CD4-positive, alpha-beta T cell treated with Interleukin-6 for 4 hours (primary cell): Measurements from ENCODE around the gene HP1BP3.
A peak's percentile ranks its signal among the peaks of the same experiment; 100 is the strongest.
"Not testable (repeated sequence)": the region's sequence is repeated elsewhere in the genome, so short reads cannot be mapped to it uniquely, and the experiment has no call there.

ENCODE experiments used
- DNase-seq: peaks from one replicate; pipeline ENCODE4 v3.0.0-alpha.2; 2020; ENCODE audit warnings: mixed read lengths

HP1BP3 gene, protein sequence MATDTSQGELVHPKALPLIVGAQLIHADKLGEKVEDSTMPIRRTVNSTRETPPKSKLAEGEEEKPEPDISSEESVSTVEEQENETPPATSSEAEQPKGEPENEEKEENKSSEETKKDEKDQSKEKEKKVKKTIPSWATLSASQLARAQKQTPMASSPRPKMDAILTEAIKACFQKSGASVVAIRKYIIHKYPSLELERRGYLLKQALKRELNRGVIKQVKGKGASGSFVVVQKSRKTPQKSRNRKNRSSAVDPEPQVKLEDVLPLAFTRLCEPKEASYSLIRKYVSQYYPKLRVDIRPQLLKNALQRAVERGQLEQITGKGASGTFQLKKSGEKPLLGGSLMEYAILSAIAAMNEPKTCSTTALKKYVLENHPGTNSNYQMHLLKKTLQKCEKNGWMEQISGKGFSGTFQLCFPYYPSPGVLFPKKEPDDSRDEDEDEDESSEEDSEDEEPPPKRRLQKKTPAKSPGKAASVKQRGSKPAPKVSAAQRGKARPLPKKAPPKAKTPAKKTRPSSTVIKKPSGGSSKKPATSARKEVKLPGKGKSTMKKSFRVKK

DNA sequence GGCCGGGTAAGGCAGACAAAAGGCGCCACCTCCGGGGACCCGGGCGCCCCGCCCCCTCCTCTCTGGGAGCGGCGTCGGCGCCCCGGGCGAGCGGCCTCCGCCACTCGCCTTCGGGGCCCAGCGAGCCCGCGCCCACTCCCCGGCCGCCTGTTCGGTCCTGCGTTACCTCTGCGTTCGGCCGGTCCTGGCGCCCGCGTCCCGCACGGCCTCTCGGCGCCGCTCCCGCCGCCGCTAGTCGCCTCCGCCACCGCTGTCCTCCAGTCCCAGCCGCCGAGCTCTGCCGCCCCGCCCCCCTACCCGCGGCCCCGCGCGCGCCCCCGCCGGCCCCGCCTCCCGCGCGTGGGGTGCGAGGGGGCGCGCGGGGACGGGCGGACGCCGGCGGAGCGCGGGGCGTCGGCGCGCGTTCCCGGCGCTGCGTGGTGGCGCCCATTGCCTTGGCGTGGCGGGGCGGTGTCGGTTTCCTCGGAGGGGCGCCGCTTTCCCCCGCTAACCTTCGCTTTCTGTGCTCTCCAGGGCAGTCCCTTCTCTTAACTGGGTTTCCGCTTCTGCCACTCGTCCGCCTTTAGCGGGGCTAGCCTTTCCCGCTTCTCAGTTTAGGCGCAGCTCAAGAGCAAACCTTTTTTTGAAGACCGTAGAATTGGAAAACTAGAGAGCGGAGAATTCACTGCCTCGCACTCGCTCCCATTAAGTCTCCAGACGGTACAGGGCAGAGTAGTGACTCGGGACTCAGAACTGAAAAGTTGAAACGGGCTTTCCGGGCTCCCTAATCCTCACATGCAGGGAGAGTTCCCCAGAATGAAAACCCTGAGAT, at the start of gene HP1BP3:
TSS of gene HP1BP3 (minus strand) at position 279 of the 811 bp plus-strand sequence. CDS start 6,867 bp downstream, outside the sequence.
- DNase-seq = peak; percentile 87

DNA sequence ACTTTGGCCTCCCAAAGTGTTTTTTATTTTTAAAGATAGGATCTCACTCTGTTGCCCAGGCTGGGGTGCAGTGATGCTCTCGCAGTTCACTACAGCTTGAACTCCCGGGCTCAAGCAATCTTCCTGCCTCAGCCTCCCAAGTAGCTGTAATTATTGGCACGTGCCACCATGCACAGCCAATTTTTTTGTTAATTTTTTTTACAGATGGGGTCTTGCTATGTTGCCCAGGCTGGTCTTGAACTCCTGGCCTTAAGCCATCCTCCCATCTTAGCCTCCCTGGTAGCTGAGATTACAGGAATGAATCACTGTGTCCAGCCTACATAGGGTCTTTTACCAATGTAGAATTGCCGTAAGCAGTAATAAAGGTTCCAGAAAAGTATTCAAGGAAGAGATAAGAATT, 49.1 kb upstream of the HP1BP3 start:
- no peak for DNase-seq

- DNase-seq = no peak
These were observed 47.7 kb upstream of the HP1BP3 start for GRCh38 chr1:20834780-20835179.

- no peak for DNase-seq
These were observed 47.1 kb upstream of the HP1BP3 start for GRCh38 chr1:20834192-20834591.

GRCh38 chr1:20830378-20830777, 43.3 kb upstream of the HP1BP3 start:
- DNase-seq = no peak

- no peak for DNase-seq
These were observed 42.8 kb upstream of the HP1BP3 start for GRCh38 chr1:20829946-20830345.

DNA sequence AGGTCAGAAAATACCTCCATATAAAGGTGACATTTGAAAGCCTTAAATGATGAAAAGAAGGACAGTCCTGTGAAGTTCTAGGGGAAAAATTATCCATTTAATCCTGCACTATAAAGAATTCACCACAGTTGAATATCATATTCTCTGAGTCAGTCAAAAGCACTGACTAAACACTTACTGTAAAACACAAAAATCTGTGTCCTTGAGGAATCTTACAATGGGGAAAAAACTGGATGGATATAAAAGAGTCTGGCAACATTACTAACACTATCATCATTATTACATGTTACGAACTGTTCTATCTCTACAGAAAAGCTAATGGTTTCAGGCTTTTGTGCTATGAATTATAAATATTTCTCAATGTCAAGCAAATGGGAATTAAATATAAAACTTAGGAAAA, 42.4 kb upstream of the HP1BP3 start:
- no peak for DNase-seq

GRCh38 chr1:20823845-20824244, 36.7 kb upstream of the HP1BP3 start:
- no peak for DNase-seq

DNA sequence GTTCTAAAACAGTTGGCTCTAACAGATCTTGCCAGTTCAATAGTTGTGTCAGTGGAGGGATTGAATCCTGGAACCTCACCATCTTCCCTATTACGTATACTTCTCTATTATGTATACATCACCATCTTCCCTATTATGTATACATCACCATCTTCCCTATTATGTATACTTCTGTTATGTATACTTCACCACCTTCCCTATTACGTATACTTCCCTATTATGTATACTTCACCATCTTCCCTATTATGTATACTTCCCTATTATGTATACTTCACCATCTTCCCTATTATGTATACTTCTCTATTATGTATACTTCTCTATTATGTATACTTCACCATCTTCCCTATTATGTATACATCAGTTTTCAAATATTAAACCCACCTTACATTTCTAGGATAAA, 34.4 kb upstream of the HP1BP3 start:
- no peak for DNase-seq

GRCh38 chr1:20819818-20820217, 32.7 kb upstream of the HP1BP3 start:
- no peak for DNase-seq

GRCh38 chr1:20814534-20814871, 27.4 kb upstream of the HP1BP3 start:
- DNase-seq = no peak

DNA sequence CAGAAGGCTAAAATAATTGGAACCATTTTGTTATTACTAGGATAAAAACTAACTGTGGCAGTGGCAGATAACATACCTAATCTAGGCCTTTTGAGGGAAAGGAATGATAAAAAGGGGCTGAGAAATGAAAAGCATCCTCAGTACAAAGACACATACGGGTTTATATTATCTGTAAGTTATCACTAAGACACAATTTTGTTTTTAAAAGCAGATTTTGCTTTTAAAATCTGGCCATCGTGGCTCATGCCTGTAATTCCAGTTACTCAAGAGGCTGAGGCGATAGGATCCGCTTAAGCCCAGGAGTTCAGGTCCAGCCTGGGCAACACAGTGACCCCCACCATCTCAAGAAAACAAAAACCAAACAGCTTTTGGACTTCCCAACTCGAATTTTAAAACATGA, 24.8 kb upstream of the HP1BP3 start:
- no peak for DNase-seq

DNA sequence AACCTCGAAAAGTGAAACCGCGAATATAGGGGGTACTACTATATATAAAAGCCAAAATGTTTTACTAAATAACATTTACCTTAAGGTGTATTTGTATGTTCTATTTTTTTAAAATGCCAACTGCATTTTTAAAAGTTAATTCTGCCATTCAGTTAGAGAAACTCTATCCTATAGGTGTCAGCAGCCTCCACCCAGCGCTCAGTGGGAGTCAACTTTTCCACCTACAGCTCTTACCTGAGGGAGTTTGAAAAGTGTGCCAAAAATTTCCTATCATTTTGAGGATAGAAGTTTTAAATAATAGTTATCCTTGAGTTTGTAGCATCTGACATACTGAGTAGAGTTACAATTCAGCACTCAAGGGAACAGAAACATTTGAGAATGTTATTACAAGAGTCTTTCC, 6.1 kb upstream of the HP1BP3 start:
- no peak for DNase-seq

DNA sequence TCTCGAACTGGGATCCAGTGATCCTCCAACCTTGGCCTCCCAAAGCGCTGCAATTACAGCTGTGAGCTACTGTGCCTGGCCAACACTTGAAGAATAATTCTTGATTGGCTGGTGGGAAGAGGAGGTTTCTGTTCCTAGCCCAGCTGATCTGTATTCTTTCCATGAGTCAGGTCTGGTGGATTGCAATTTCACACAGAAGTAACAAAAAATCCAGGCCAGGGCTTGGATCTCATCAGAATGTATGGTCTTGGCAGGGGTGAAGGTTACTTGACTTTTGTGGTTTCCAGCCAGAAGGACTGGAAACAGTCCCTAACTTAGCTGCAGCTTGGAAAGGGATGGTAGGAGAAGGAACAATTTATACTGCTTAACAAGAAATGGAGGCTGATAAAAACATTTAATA, 5.1 kb upstream of the HP1BP3 start:
- no peak for DNase-seq

DNA sequence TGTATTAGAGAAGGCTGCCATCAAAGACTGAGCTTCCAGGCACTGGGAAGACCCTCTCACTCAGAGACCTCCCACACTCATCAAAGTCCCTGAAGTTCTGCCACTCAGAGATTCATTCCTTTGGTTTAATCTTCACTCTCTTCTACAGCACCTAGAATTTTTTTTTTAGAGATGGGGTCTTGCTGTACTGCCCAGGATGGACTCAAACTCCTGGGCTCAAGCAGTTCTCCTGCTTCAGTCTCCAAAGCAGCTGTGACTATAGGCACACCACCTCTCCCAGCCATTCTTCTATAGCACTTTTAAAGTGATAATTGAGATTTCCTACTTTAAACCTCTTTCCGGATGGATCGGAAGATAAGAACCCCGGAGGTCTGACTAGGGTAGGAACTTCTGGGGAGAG, 3.7 kb upstream of the HP1BP3 start:
- no peak for DNase-seq

DNA sequence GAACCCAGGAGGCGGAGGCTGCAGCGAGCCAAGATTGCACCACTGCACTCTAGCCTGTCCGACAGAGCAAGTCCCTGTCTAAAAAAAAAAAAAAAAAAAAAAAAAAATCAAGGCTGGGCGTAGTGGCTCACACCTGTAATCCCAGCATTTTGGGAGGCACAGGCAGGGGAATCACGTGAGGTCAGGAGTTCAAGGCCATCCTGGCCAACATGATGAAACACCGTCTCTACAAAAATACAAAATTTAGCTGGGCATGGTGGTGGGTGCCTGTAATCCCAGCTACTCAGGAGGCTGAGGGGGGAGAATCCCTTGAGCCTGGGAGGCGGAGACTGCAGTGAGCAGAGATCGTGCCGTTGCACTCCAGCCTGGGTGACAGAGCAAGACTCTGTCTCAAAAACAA, 2.5 kb upstream of the HP1BP3 start:
- DNase-seq = not testable (repeated sequence)

DNA sequence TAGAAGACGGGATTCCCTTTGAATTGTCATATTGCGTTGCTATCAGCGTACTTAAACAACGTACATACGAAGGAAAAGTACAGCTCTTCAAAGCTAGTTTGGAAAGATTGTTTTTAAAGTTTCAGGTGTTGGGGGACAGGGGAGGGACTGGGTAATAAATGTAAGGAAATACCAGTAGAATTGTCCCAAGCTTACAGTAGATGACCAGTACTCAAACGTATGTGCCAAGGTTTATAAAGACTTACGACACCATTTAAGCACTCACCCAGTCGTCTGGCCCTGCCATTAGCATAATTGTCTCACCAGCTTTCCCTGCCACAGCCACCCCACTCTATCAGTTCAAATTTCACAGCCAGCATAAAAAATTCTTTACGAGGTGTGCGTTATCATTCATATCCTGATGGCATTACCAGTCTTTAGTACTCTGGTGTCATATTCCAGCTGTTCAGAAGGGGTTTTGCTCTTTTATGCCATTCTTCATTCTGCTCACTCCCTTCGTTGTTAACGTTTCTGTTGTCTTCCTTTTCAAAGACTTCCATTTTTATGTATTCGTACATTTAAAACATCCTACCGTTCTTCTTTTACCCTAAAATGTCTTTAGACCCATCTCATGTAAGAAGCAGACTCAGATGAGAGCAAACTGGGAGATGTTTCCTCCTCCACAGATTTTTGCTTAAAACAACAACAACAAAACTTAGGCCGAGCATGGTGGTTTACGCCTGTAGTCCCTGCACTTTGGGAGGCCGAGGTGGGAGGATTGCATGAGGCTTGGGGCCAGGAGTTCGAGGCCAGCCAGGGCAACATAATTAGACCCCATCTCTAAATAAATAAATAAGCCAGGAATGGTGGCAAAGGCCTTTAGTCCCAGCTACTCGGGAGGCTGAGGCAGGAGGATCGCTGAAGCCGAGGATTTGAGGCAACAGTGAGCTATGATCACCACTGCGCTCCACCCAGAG, 1.0 kb upstream of the HP1BP3 start:
- no peak for DNase-seq

GRCh38 chr1:20786253-20787028, 666 bp downstream of the HP1BP3 start:
- DNase-seq = peak; percentile 97

- peak; percentile 38 for DNase-seq
These were observed 1.2 kb downstream of the HP1BP3 start for GRCh38 chr1:20785907-20786252.

- DNase-seq = no peak
These were observed 11.4 kb downstream of the HP1BP3 start for GRCh38 chr1:20775700-20776099.

DNA sequence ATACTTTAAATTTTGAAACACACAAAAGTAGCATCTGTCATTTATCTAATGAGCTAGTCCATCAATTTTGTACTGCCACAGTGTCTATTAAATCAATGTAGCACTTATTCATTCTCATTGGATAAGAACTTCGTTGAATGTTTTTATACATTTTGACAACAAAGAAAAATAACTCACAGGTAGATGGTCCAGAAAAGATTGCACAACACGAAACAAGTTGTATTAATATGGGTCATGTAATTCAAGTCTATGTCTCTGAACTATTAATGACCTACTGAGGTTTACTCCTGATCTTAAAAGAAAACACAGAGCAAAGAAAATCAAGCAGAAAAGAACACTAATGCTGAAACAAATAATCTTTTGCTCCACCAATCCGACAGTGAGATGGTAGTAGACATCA, 15.3 kb downstream of the HP1BP3 start:
- DNase-seq = no peak
